ENCODE results near the gene CDH6. TPM values are rescaled to one million over a fixed set of nuclear protein-coding genes. Genes with fewer than 3 reads are reported as not detected.

CDH6 gene
- total and polyA plus RNA-seq, 2 of the 13 experiments (the other 11 are each of a cell fraction or from before 2014, with no cell fraction given), result not detected

GRCh38 chr5:31335456-31335855 is 142.0 kb downstream of the CDH6 start (continued):
- TF ChIP-seq NCOR1 (IDR thresholded peaks at IDR 0.05; ENCODE audit: borderline replicate concordance, low read length), result no peak
- no peak for TF ChIP-seq ZNF24 (IDR thresholded peaks at IDR 0.05)
- no peak for TF ChIP-seq MLXIP (CRISPR knock-in tag; IDR thresholded peaks at IDR 0.05; ENCODE audit: borderline replicate concordance)
- no peak for TF ChIP-seq RORA (CRISPR knock-in tag; IDR thresholded peaks at IDR 0.05)
- TF ChIP-seq ZNF782 (CRISPR knock-in tag; IDR thresholded peaks at IDR 0.05; ENCODE audit: borderline replicate concordance), result no peak
- no peak for TF ChIP-seq SP5 (CRISPR knock-in tag; IDR thresholded peaks at IDR 0.05; ENCODE audit: borderline replicate concordance, low read depth)
- TF ChIP-seq CENPT (CRISPR knock-in tag; IDR thresholded peaks at IDR 0.05; ENCODE audit: low read depth), result no peak

GRCh38 chr5:31343946-31344345 is 150.5 kb downstream of the CDH6 start:
- Histone ChIP-seq H3K79me2 (ENCODE audit: insufficient read depth, low read length) (no peaks in the 10 kb centered on the region), H3K4me2 (ENCODE audit: low read depth, low read length) (no peak overlapping the region), H4K20me1 (ENCODE audit: insufficient read depth, low read length) (no peaks in the 10 kb centered on the region), H3K9ac (ENCODE audit: insufficient read depth, low read depth, low read length) (no peak overlapping the region), H3K36me3 (replicated peaks in 1 of 2; ENCODE audit: control insufficient read depth in 1 of 2, insufficient read depth in 2 of 2, low read length in 2 of 2) (no peaks in the 10 kb centered on the region), H3K4me3 (replicated peaks in 1 of 3; ENCODE audit: insufficient read depth in 1 of 3, low read depth in 2 of 3, low read length in 3 of 3) (no peak overlapping the region), H2AFZ (ENCODE audit: low read length) (no peak overlapping the region), H3K9me3 (ENCODE audit: low read length) (no peaks in the 10 kb centered on the region), H3K27me3 (ENCODE audit: control insufficient read depth in 1 of 2, insufficient read depth in 2 of 2, low read length in 2 of 2) (0 out of 5 replicates have a peak, but pooled peaks cover 0 to 3% of the 10 kb centered on the region in 2 experiments), H3K27ac (ENCODE audit: extremely low read length, insufficient read depth, low read length) (no peak overlapping the region), H3K4me1 (ENCODE audit: insufficient read depth, low read length) (no peaks in the 10 kb centered on the region)
- FAIRE-seq (no peak), DNase-seq (ENCODE audit: low spot score) (no peak), ATAC-seq (no peak)
- ChIA-PET CTCF (ENCODE audit: low intra/inter-chr PET ratio, low total read pairs) (no interaction called here), POLR2A (no interaction called here)
- 0% methylated on average over 3 of the region's 3 CpGs for WGBS (ENCODE audit: low lambda C conversion rate)
- no peak for TF ChIP-seq PHF8 (CRISPR knock-in tag; IDR thresholded peaks at IDR 0.05)
- TF ChIP-seq XRCC5 (optimal IDR thresholded peaks at IDR 0.05; ENCODE audit: low read length), result no peak
- no peak for TF ChIP-seq ESRRA (CRISPR knock-in tag; IDR thresholded peaks at IDR 0.05; ENCODE audit: low read depth)
- TF ChIP-seq ZNF17 (CRISPR knock-in tag; IDR thresholded peaks at IDR 0.05), result no peak
- TF ChIP-seq CAMTA2 (CRISPR knock-in tag; IDR thresholded peaks at IDR 0.05; ENCODE audit: borderline replicate concordance), result no peak
- TF ChIP-seq ZNF484 (CRISPR knock-in tag; IDR thresholded peaks at IDR 0.05; ENCODE audit: borderline replicate concordance, low read depth), result no peak
- TF ChIP-seq SOX5 (CRISPR knock-in tag; IDR thresholded peaks at IDR 0.05; ENCODE audit: borderline replicate concordance), result no peak
- TF ChIP-seq KLF9 (CRISPR knock-in tag; IDR thresholded peaks at IDR 0.05; ENCODE audit: low read depth), result no peak
- no peak for TF ChIP-seq CBX2 (IDR thresholded peaks at IDR 0.05; ENCODE audit: low read depth, low read length)
- no peak for TF ChIP-seq CBX2 (CRISPR knock-in tag; IDR thresholded peaks at IDR 0.05; ENCODE audit: low read depth)
- no peak for TF ChIP-seq SALL2 (CRISPR knock-in tag; IDR thresholded peaks at IDR 0.05)
- TF ChIP-seq ZFP36L1 (CRISPR knock-in tag; IDR thresholded peaks at IDR 0.05), result no peak
- BruUV-seq (replicated peaks), result no TSS peak
- in situ Hi-C loops (cut with HindIII; ENCODE audit: extremely low pct_ligation_motif_present, low pct_unique_long_range_greater_than_20kb) (no loop called here), intact Hi-C loops (cut with micrococcal nuclease; ENCODE audit: unreplicated experiment) (no loop called here)
